Right lobe of liver (tissue), 4 donors: ENCODE measurements around the gene SAMD4A.

ENCODE experiments used
- POLR2A ChIP-seq: fragments of 450-650 bp; IDR thresholded peaks from one replicate; pipeline ENCODE4 v1.6.1; 2017; ENCODE audit warnings: antibody characterized with exemption, mild to moderate bottlenecking
- TF ChIP-seq, protein P1 (sequence below), 4 donors: fragments of 200-600 bp in 3 of 4; fragments of 450-650 bp in 1 of 4; IDR thresholded peaks; one replicate each; pipeline versions ENCODE4 v1.5.1 to v1.8.0; 2016 to 2022; ENCODE audit warnings: antibody characterized with exemption in 4 of 4, mild to moderate bottlenecking in 2 of 4
- donor health status: DM: no; HTN: no; CAD: no.
- donor health status: DM: no; HTN: no; CAD: no.
- donor health status: DM: no; HTN: yes; CAD: no.

DNA sequence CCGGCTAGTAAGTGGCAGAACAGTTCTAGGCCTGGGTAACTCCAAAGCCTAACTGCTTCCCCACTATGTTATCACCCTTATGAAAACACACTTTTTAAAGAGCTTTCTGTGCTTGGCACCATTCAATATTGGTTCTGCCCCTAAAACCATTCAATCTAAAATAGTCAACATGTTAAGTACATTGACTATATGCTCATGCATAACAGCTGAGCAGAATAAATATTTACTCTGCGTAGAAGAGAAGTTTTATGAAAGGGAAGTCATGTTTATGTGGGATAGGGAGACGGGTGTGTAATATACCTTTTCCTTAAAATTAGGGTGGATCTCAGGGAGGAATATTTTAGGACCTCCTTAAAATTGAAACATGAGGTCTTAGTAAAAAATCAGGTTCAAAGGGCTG lies 80.5 kb downstream of the SAMD4A start:
- TF ChIP-seq, protein P1, sequence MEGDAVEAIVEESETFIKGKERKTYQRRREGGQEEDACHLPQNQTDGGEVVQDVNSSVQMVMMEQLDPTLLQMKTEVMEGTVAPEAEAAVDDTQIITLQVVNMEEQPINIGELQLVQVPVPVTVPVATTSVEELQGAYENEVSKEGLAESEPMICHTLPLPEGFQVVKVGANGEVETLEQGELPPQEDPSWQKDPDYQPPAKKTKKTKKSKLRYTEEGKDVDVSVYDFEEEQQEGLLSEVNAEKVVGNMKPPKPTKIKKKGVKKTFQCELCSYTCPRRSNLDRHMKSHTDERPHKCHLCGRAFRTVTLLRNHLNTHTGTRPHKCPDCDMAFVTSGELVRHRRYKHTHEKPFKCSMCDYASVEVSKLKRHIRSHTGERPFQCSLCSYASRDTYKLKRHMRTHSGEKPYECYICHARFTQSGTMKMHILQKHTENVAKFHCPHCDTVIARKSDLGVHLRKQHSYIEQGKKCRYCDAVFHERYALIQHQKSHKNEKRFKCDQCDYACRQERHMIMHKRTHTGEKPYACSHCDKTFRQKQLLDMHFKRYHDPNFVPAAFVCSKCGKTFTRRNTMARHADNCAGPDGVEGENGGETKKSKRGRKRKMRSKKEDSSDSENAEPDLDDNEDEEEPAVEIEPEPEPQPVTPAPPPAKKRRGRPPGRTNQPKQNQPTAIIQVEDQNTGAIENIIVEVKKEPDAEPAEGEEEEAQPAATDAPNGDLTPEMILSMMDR (IDR thresholded peaks at IDR 0.05) = no peak
- no peak for TF ChIP-seq POLR2A
